ENCODE data around the gene ADGRG3.

ADGRG3 gene

GRCh38 chr16:57681950-57682728 is 14.0 kb downstream of the ADGRG3 start:
- DNase-seq = no peak

GRCh38 chr16:57682809-57683635 is 14.9 kb downstream of the ADGRG3 start:
- DNase-seq = no peak

- no peak for DNase-seq
Measured at GRCh38 chr16:57683636-57684545, 15.8 kb downstream of the ADGRG3 start.

- no peak for DNase-seq
Measured at GRCh38 chr16:57684626-57685358, 16.7 kb downstream of the ADGRG3 start.

- DNase-seq = no peak
Measured at GRCh38 chr16:57685633-57686032, 17.5 kb downstream of the ADGRG3 start.

- no peak for DNase-seq
Measured at GRCh38 chr16:57686577-57686976, 18.5 kb downstream of the ADGRG3 start.

GRCh38 chr16:57687363-57687929 is 19.3 kb downstream of the ADGRG3 start:
- DNase-seq = no peak

GRCh38 chr16:57688487-57688986 is 20.4 kb downstream of the ADGRG3 start:
- no peak for DNase-seq

GRCh38 chr16:57688987-57689761 is 21.1 kb downstream of the ADGRG3 start:
- DNase-seq = peak in 1 of 2 experiments; percentile 64

GRCh38 chr16:57689762-57690558 is 21.9 kb downstream of the ADGRG3 start:
- DNase-seq = peak; percentile 99

- no peak for DNase-seq
Measured at GRCh38 chr16:57690782-57691471, 22.8 kb downstream of the ADGRG3 start.

GRCh38 chr16:57692636-57693035 is 24.5 kb downstream of the ADGRG3 start:
- DNase-seq = no peak

- DNase-seq = no peak
Measured at GRCh38 chr16:57693550-57693949, 25.4 kb downstream of the ADGRG3 start.

- no peak for DNase-seq
Measured at GRCh38 chr16:57694231-57694724, 26.2 kb downstream of the ADGRG3 start.

- peak; percentile 97 for DNase-seq
Measured at GRCh38 chr16:57694725-57695679, 26.9 kb downstream of the ADGRG3 start, which contains the start of gene DRC7. TSS of gene DRC7 (plus strand) at chr16:57694806. CDS start at chr16:57697950, 3,144 bp downstream.

GRCh38 chr16:57695680-57696069 is 27.6 kb downstream of the ADGRG3 start:
- no peak for DNase-seq

GRCh38 chr16:57696240-57696639 is 28.1 kb downstream of the ADGRG3 start:
- DNase-seq = no peak
